COLO668 (cell line): ENCODE results near the gene ADA.

Experiments used
- DNase-seq: peaks from one replicate; lab custom pipeline; 2025; ENCODE audit not compliant: unreplicated experiment; lab: John Stamatoyannopoulos, UW

ADA gene

DNA sequence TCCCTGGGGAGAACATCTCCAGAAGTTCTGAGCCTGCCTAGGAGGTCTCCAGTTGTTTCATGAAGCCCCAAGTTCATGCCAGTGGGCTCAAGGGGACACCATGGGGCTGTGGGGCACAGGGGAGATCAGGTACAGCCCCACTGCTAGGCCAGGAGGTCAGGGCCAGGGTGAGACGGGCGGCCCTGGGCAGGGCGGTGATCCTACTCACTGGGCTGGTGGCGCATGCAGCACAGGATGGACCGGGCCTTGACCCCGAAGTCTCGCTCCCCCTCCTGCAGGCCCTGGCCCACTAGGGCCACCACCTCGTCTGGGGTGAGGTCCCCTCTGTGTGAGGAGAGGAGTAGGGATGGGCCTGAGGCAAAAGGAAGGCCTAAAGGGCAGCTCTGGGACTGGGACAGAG is 26.1 kb downstream of the ADA start:
- DNase-seq = no peak

DNA sequence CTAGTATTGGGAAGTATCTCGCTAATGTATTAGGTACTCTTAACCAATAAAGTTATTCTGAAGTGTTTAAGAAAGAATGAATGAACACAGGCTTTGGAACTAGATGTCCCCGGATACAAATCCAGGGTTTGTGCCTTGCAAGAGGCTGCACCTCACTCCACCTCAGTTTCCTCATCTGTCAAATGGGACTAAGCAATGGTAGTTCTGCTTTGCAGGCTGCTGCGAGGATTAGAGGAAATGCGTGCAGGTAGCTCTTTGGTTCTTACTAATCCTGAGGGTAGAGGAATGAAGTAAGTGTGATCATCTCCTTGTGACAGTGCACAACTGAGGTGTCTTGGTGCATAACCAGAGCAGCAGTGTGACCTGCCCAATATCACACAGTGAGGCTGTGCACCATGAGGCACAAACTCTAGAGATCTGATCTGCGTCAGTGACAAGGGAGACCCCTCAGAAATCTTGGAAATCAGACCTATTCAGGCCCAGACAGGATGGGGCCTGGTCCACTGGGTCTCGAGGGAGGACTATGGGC is 26.7 kb downstream of the ADA start:
- DNase-seq = no peak

DNA sequence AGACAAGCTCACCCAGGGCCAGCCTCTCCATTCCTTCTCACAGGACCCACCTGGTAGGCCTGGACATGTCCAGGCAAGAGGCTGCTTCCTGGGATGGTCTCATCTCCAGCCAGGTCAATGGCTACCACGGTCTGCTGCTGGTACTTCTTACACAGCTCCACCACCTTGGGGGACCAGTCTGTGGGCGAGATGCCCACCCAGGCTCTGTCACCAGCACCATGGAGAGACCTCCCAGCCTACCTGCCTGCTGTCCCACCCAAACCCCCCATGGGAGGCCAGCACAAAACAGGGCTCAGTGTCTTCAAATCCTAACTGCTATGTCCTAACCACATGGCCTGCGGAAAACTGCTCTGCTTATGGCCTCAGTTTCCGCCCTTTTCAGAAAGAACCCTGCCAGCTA is 27.3 kb downstream of the ADA start:
- DNase-seq = no peak

DNA sequence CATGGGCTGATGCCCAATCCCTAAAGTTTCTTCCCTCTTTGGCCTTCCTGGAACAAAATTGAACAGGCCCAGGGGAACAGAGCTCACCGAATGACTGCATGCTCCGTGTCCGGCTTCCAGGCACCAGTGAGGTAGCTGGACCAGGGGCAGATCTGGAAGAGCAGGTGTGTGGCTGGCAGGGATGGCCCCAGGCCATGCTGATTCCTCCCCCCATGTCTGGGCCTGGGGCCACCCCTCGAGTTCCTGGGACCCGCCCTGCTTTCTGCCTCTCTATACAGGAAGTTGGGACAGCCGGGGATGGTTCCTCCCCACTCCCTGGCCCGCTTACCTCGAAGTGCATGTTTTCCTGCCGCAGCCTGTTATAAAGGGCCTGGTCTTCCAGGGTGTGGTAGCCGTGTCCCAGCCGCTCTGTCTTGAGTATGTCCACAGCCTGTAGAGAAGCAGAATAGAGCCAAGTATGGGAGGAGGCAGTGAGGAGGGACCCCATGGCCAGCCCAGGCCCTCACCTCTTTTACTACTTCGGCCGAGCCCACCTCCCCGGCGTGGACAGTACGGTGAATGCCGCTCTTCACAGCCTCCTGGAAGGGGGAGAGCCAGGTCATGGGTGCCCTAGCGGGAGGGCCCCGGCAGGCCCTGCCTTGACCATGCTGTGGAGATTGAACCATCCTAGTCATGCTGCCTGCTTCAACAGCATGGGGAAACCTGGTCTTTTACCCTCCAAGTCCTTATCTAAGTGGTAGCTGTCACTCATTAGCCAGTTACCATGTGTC is 28.8 kb downstream of the ADA start:
- no peak for DNase-seq

DNA sequence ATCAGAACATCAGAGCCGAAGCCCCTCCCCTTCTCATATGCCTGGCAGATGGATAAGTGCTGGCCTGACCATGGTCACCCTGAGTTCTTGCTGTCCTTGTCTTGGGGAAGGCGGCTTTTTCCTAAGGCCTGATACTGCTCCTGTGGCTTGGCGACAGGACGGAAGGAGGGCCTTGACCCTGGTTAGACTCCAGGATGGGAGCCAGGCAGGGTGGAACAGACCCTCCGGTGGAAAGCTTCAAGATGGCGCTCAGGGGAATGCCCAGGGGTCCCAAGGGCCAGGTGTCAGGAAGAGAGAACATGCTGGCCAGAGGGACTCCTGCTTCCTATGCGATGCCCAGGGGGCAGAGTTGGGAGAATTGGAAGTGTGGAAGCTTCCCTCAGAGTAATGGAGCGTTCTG is 29.6 kb downstream of the ADA start:
- no peak for DNase-seq

DNA sequence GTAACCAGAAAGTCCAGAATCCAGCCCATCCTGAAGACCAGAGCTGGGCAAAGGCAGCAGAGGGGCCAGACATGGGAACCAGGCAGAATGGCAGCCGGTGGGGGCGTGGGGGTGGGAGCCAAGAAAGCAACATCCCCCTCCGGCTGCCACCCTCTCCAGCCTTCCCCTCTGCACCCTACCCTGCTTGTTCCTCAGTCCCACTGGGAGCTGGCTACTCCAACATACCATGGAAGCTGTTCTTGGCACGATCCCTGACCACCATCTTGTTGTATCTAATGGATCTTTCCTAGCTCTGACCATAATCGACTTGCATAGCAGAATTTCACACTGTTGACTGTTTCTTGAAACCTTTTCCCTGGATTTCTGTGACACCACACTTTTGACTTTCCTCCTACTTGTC is 30.2 kb downstream of the ADA start:
- no peak for DNase-seq

DNA sequence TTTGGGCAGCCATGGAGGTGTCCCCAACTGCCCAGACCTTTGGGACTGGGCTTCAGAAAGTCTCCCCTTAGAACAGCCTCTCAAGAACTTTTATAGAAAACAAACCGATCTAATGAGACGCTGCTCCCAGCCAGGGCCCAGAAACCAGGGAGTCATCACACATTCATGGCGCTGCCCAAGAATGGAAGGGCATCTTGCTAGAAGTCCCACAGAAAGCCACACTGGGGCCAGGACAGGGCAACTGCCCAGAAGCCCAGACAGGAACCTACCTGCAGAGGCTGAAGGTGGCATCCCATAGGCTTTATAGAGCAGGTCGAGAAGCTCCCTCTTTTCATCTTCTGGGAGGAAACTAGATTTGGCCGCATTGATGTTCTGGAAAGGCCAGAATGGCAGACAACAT is 31.5 kb downstream of the ADA start:
- DNase-seq = no peak

DNA sequence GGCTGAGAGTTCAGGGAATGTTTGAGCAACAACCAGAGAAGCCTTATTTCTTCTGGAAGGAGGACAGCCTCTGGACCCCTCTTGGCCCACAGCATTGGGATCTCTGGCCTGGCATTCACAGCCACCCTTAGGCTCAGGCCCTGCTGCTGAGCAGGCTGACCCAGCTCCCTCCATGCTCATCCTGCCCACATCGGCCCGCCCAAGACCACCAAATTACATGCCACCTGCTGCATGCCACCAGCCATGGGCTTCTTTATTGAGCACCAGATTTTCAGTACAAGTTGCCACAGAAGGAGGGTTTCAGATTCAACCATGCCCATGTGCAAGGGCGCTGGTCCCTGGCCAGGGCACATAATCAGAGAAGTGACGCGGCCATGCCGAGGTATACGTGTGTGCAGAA is 32.2 kb downstream of the ADA start:
- no peak for DNase-seq

DNA sequence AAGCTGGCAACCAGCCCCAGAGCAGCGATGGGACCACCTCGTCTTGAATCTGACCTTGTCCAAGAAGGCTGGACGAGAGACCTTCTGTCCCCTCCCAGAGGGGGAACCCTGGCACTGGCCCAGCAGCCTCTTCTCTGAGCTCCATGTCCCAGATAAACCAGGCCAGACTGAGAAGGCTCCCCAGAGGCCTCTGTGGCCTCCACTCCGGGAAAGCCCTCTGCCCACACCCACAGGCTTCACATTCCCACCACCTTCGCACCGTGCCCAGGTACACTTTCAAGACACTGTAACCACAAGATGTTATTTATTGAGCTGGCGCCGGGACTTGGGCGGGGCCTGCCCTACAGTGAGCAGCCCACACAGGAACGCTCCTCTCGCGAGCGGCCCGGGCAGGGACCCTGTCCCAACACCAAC is 33.2 kb downstream of the ADA start:
- no peak for DNase-seq

DNA sequence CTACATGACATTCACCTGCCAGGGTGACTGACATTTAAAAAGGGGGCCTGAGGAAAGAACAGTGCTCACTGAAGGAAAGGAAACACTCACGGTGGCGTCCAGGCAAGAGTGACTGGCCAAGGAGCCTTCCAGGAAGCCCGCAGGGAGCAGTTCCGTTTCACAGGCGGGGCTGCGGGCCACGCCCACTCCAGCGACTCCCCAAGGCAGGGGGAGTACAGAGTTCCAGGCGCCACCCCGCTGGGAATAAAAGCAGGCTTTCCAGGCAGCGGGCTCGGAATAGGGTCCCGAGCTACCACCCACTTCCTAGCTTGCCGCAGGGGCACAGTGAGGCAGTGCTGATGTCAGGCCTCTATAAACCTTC is 34.9 kb downstream of the ADA start:
- no peak for DNase-seq

DNA sequence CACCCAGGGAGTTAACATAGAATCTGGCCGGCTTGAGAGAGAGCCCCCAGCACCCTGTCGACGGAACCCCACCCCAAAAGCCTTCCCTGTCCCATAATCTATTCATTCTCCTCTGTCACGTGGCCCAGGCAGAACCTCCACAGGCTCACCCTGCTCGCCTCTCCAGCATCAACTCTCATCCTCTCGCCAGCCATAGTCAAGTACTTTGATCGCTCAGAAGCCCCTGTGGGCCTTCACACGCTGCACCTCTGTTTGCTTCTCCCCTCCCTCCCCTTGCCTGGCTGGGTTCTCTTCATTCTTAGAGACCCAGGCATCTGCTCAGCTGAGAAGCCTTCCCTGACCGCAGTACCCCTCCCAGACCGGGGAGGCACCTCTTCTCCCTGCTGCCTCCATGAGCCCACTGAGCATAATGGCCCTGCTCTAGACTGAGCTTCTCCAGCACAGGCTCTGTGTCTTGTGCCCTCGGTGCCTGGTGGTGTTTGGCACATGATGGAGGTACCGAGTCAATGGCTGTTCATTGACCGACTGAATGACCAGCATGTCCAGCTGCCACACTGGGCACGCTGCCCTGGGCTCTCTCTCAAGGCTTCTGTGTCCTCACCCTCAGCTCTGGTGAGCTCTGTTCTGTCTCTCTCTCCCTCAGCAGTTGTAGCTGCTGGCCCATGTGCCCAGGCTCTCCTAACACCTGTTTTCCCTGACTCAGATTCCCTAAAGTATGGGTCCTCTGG is 35.5 kb downstream of the ADA start:
- no peak for DNase-seq

DNA sequence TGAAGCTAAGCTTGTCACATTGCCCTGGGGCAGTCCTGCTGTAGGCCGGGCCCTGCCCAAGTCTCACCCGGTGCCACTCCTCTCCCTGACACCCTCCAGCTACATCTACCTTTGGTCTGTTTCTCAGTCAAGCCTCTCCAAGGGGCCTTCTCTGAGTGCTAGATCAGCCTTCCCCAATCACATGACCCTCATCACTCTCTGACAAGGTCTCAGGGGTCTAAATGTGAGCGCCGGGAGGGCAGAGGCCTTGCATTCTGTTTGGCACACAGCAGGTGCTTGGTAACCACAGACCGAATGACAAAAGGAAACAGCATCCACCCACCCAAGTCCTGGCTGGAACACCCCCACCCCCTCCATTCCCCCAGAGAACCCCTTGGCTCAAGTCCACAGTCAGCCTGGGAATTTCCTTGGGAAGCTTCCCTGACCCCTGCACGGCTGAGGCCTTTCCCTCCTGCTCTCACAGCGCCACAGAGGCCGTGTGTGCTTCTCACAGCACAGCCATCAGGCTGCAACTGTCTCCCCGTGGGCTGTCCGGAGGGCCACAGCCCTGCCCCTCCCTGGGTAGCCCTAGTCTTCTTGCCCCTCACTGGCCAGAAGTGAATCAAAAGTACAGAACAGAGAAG is 36.2 kb downstream of the ADA start:
- no peak for DNase-seq

DNA sequence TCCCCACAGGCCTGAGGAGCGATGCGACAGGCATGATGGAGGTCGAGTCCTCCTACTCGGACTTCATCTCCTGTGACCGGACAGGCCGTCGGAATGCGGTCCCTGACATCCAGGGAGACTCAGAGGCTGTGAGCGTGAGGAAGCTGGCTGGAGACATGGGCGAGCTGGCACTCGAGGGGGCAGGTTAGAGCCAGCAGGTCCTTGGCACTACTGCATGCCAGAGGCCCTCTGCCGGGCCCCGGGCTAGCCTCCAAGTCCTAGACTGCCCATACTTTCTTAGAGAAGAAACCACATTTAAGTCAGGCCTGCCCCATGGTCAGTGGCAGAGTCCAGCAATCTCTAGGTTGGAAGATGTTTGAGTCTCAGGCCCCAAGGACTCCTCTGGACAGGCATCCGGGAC is 37.0 kb downstream of the ADA start:
- DNase-seq = no peak

DNA sequence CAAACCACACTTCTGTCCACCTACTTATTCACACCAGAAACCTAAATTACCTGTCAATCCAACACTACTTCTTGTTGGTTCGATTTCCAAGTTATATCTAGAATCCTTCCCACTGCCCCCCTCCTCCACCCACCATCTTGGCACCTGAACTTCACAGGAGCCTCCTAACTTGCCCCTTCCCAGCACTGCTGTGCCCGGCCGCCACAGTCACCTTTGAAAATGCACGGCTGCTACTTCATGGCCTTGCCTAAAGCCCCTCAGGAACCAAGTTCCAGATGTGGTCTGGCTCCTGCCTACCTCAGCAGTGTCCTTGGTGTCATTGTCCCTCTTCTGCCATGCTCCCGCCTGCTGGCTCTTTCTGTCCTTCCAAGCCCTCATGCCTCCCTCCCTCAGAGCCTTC is 37.9 kb downstream of the ADA start:
- no peak for DNase-seq

DNA sequence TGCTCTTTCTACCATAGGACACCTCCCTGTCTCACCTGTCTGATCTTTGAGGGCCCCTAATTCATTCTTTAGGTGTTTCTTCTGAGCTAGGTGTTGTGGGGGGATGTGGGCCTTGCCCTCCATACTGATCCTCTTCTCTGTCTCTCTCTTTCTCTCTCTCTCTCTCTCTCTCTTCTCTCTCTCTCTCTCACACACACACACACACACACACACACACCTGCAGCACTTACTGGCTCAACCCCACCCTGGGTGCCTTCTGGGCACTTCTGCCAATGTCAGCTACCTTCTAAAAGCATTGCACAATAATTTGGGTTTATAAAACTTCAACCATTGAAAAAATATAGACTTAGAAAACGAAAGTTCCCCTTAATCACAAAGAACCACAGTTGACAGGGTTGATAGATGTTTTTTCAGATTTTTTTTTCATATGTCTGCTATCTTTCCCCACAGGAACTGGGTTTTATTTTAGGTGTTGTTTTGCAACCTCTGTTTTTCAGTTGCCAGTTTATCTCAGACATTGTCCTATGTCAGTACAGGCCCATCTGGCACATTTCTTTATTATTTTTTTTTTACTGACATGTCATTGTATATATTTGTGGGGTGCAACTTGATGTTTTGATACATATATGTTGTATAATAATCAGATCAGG is 41.1 kb downstream of the ADA start:
- no peak for DNase-seq

DNA sequence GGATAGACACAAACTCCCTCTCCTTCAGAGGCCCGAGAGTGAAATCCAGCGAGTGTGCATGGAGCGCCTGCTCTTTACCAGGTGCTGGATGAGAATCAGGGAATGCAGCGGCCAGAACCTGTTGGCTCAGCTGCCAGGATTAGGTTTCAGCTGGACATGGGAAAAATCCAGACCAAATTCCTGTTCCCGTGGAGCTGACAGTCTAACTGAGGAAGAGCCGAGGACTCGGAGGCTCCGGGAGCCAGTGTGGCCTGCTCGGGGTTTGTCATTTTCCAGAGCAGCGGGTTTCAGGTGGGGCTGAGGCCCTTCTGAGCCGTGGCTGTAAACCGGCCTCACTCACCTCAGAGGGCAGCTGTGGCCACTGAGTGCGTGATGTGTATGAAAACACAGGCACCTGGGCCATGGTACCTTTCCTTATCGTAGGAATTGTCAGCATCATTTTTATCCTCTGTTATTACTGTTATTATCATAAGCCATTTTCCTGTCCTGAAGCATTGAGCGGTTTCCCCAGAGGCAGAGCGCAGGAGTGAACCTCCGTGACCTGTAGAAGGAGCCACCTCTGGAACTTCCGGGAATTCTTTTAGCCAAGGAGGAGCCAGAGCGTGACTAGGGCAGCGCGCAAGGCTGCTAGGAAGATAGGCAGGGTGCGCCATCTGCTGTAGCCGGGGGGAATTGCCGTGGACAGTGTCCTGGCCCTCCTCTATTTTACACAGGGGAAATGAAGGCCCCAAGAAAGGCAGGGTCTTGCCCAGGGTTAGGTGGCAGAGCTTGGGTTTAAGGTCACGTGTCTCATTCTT is 41.8 kb downstream of the ADA start:
- peak; percentile 92 for DNase-seq

DNA sequence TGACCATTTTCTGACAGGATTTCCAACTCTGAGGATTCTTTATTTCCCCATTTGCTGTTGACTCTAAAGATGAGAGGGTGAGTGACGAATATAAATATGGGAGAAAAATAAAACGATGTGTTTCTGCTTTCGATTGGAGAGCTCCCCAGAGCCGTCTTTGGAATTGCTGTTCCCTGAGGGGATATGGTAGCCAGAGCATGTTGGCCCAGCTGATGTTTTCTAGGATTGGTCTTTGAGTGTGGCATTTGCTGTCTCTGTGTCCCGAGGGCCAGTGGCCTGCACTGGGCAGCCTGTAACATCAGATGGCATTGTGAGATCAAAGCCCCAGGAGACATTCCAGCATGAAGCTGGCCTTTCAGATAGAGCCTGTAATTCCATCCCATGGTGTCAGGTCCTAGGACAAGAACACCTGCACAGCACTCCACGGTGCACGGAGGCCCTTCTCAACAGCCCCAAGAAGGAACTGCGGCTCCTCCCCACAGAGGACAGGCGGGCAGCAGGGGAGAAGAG is 42.4 kb downstream of the ADA start:
- no peak for DNase-seq

DNA sequence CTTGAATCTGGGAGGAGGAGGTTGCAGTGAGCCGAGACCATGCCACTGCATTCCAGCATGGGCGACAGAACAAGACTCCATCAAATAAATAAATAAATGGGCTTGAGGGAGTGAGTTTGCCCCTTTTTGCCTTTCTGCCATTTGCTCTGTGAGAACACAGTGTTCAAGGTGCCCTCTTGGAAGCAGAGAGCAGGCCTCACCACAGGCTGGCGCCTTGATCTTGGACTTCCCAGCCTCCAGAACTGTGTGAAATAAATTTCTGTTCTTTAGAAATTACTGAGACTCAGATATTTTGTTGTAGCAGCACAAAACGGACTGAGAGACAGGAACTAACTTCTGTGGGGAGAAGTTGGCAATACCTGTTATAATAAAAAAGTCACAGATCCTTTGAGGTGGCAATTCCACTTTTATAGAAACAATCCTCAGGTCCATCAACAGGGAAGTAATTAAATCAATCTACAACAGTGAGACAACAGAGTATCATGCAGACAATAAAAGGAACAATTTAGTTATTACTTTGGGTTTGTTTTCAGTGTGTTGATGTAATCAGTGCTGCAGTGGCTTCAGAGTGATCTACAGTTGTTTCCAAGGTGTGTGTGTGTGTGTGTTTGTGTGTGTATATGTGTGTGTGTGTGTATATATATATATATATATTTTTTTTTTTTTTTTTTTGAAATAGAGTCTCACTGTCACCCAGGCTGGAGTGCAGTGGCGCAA is 44.6 kb downstream of the ADA start:
- DNase-seq = no peak

DNA sequence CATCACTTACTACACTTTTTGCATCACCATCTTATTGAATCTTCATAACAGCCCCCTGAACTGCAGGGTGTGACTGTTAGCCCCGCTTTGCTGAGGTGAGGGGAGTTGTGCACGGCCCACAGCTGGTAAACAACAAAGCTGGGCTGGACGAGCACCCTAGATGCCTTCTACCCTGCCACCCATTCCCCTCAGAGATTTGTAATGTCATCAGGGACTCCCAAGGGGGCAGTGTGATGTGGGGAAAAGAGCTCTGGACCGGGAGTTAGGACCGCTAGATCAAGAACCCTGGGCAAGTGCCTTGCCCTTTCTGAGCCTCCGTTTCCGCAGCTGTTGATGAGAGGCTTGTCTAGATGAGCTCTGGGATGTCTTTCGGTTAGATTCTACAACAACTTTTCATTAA is 48.2 kb downstream of the ADA start:
- DNase-seq = no peak

DNA sequence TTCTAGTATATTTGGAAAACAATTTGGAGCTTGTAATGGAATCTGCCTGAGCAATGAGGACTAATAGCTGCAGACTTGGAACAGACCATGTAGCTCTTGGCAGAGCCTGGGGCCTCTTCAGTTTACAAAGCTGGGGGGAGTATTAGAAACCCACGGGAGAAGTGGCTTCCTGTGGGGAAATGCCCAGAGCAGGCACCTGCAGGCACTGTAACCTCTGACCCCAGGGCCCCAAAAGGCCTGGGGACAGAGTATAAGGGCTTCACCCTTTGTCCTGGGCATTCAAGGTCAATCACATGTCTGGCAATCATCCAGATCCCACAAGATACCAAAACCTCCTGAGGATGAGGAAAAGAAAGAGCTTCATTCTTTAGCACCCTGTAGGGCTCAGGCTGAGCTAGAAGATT is 49.7 kb downstream of the ADA start:
- DNase-seq = no peak
